Sigmoid colon (tissue), 7 donors: ENCODE results near the gene RUNX1. TPM values are rescaled to one million over a fixed set of nuclear protein-coding genes. Genes with fewer than 3 reads are reported as not detected.

Source experiments
- DNase-seq: peaks from one replicate; pipeline ENCODE4 v3.0.0-alpha.2; 2019
- H3K27ac ChIP-seq, 4 donors: fragments of 200-600 bp; sonication (generic); one replicate each; pipeline ENCODE4 v1.5.1; 2016 to 2019; ENCODE audit warnings: mild to moderate bottlenecking in 1 of 4
- H3K27me3 ChIP-seq, 3 donors: fragments of 200-600 bp; sonication (generic); one replicate each; pipeline ENCODE4 v1.5.1; 2019; ENCODE audit warnings: mild to moderate bottlenecking in 1 of 3
- H3K36me3 ChIP-seq, 4 donors: fragments of 200-600 bp; sonication (generic); one replicate each; pipeline ENCODE4 v1.5.1; 2016 to 2019
- H3K4me1 ChIP-seq, 4 donors: fragments of 200-600 bp; sonication (generic); one replicate each; pipeline ENCODE4 v1.5.1; 2017 to 2019
- H3K4me3 ChIP-seq, 4 donors: fragments of 200-600 bp; sonication (generic); one replicate each; pipeline ENCODE4 v1.5.1; 2017 to 2019; ENCODE audit warnings: mild to moderate bottlenecking in 2 of 4, moderate library complexity in 1 of 4
- H3K9me3 ChIP-seq, 4 donors: fragments of 200-600 bp in 3 of 4; sonication (generic) in 3 of 4; one replicate each; pipeline versions ENCODE4 v1.5.1 to v1.6.1; 2013 to 2019
- EP300 ChIP-seq, 4 donors: sonication (generic); formaldehyde crosslinking; IDR thresholded peaks; one replicate each; pipeline ENCODE4 v1.6.1; 2017; ENCODE audit warnings: antibody characterized with exemption in 4 of 4
- POLR2A ChIP-seq, 2 donors: fragments of 450-650 bp; IDR thresholded peaks; one replicate each; pipeline ENCODE4 v1.6.1; 2016; ENCODE audit warnings: antibody characterized with exemption in 2 of 2, mild to moderate bottlenecking in 2 of 2, moderate library complexity in 2 of 2
- POLR2AphosphoS5 ChIP-seq, 4 donors: sonication (generic); formaldehyde crosslinking; IDR thresholded peaks; one replicate each; pipeline ENCODE4 v1.6.1; 2017; ENCODE audit warnings: antibody characterized with exemption in 4 of 4
- WGBS, 2 donors: extraction: QIAGEN DNeasy Blood & Tissue Kit; methylation state at CpG; one replicate each; pipeline ENCODE4 v1.1.7; 2013; 5-methylcytosine and 5-hydroxymethylcytosine counted together
- intact Hi-C: fragments of 100-400 bp; cut with DNase I; formaldehyde crosslinking; loops from one replicate; pipeline ENCODE4 v1.15.1; 2023
- polyA plus RNA-seq, 3 donors: library from polyadenylated mRNA; stranded (reverse); fragments of 200-250 nt; gene quantifications; one replicate each; pipeline ENCODE4 v1.2.3, GENCODE V29; 2013
- total RNA-seq, 4 donors: library from RNA; depleted of rRNA; stranded (reverse); fragments of >200 nt; gene quantifications; one replicate each; pipeline ENCODE4 v1.1.0, GENCODE V29; 2016
- TF ChIP-seq, protein P1 (sequence below), 4 experiments: fragments of 450-650 bp in 3 of 4; fragments of 200-600 bp in 1 of 4; IDR thresholded peaks; one replicate each; pipeline ENCODE4 v1.5.1; 2016 to 2019; ENCODE audit warnings: antibody characterized with exemption in 4 of 4, mild to moderate bottlenecking in 3 of 4, moderate library complexity in 2 of 4
- donor health status: healthy with polysubstance abuse.
- donor health status: Bipolar disorder and iron deficiency.
- donor health status: healthy.

The RUNX1 gene
- total and polyA plus RNA-seq, 7 donors, result 2.8 to 23.3 (median 7.5) TPM

DNA sequence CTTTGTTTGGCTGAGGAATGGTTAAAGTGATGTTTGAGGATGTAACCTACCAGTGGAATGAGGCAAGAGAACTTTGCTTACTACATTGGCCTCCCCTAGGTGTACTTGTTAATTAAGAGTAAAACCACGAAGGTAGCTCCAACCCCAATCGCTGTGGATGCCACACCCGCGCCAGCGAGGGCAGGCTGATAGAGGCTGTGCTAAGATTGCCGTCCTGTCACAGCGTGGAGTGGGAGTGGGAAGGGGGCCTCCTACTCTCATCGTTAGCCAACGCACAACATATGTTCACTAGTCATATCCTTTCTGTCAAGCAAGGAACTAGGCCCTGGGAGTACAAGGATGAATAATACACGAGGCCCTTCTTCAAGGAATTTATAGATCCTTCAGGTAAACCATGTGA lies 99.6 kb downstream of the RUNX1 start:
- Histone ChIP-seq H3K4me1 (no peaks in the 10 kb centered on the region), H3K4me3 (no peak overlapping the region), H3K36me3 (no peaks in the 10 kb centered on the region), H3K27me3 (no peaks in the 10 kb centered on the region), H3K27ac (no peak overlapping the region), H3K9me3 (no peaks in the 10 kb centered on the region)
- no peak for TF ChIP-seq POLR2AphosphoS5 (IDR thresholded peaks at IDR 0.05)
- TF ChIP-seq EP300 (IDR thresholded peaks at IDR 0.05), result no peak
- TF ChIP-seq, protein P1, sequence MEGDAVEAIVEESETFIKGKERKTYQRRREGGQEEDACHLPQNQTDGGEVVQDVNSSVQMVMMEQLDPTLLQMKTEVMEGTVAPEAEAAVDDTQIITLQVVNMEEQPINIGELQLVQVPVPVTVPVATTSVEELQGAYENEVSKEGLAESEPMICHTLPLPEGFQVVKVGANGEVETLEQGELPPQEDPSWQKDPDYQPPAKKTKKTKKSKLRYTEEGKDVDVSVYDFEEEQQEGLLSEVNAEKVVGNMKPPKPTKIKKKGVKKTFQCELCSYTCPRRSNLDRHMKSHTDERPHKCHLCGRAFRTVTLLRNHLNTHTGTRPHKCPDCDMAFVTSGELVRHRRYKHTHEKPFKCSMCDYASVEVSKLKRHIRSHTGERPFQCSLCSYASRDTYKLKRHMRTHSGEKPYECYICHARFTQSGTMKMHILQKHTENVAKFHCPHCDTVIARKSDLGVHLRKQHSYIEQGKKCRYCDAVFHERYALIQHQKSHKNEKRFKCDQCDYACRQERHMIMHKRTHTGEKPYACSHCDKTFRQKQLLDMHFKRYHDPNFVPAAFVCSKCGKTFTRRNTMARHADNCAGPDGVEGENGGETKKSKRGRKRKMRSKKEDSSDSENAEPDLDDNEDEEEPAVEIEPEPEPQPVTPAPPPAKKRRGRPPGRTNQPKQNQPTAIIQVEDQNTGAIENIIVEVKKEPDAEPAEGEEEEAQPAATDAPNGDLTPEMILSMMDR (IDR thresholded peaks at IDR 0.05), result no peak
- no peak for TF ChIP-seq POLR2A (IDR thresholded peaks at IDR 0.05)
- intact Hi-C loops, result no loop called here
- WGBS, 2 donors, result 81 to 90% methylated on average over 10 of the region's 10 CpGs
- DNase-seq, result no peak

DNA sequence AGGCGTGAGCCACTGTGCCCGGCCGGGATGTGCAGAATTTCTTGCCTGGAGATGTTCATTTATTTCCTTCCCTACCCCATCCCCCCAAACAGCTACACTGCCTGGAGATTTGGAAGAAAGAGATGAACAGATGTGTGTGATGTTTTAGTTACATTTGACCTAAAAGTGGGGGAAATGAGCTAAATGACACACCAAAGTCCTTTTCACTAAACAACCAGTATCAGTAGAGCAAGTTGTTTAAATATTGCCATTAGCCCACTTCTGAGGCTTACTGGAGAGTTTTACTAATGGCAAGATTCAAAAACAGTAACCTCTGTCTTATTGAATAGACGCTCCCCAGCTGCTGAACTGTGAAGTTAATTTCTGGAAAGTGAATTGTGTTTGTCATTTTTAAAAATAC lies 100.1 kb downstream of the RUNX1 start:
- no peak overlapping the region for H3K4me3 ChIP-seq
- no peak overlapping the region for H3K27ac ChIP-seq
- 78 to 85% methylated on average over 4 of the region's 4 CpGs for WGBS, 2 donors
- no peaks in the 10 kb centered on the region for H3K27me3 ChIP-seq
- H3K9me3 ChIP-seq, result no peaks in the 10 kb centered on the region
- no peaks in the 10 kb centered on the region for H3K4me1 ChIP-seq
- no peak for DNase-seq
- intact Hi-C loops, result no loop called here
- no peaks in the 10 kb centered on the region for H3K36me3 ChIP-seq
- TF ChIP-seq EP300 (IDR thresholded peaks at IDR 0.05) (no peak), POLR2A (IDR thresholded peaks at IDR 0.05) (no peak), POLR2AphosphoS5 (IDR thresholded peaks at IDR 0.05) (no peak)
- TF ChIP-seq, protein P1 (IDR thresholded peaks at IDR 0.05), result no peak

DNA sequence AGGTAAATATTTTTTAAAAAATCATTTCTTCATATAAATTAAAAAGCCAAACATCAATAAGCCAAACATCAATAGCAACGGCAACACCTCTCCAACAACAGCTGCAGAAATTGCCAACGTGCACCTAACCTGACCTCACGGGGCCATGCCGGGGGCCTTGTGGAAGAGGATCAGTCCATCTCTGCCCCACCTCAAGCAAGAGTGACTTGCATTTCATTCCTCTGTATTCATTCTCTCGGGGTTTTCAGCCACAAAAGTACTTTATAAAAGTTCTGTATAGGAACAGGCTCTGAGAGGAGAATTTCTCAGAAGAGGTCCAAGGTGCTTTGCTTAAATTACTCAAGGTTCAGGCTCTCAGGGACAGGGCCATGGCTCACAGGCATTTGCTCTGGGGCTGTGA lies 100.9 kb downstream of the RUNX1 start:
- intact Hi-C loops, result no loop called here
- TF ChIP-seq POLR2AphosphoS5 (IDR thresholded peaks at IDR 0.05) (no peak), POLR2A (IDR thresholded peaks at IDR 0.05) (no peak), EP300 (IDR thresholded peaks at IDR 0.05) (no peak)
- no peaks in the 10 kb centered on the region for H3K4me1 ChIP-seq
- DNase-seq, result no peak
- 89 to 91% methylated on average over 5 of the region's 5 CpGs for WGBS, 2 donors
- no peaks in the 10 kb centered on the region for H3K9me3 ChIP-seq
- no peaks in the 10 kb centered on the region for H3K27me3 ChIP-seq
- no peak overlapping the region for H3K4me3 ChIP-seq
- H3K36me3 ChIP-seq, result no peaks in the 10 kb centered on the region
- no peak overlapping the region for H3K27ac ChIP-seq

DNA sequence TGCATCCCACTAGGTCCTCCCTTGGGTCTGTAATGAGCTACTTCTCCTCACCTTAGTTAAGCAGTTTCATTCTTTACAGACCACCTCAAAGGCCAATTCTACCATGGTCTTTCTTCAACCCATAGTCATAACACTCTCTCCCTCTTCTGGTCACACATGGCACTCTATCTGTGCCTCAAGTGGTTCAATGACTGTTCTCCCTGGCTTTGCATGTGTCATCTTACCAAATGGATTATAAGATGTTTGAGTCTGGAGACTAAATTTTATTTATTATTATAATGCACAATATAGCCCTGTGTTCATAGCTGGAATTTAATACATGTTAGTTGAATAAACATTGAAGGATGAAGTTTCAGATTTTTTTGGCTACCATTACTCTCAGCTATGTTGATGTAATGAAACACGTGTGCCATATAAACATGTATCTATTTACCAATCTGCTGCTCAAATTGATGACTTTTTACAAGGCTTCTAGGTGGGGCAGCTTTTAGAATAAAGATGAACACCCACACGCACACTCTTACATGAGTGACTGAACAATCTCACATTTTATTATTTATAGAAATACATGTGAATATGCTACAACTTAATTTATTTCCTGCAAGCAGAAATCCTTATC lies 102.1 kb downstream of the RUNX1 start:
- no peaks in the 10 kb centered on the region for H3K9me3 ChIP-seq
- TF ChIP-seq POLR2A (IDR thresholded peaks at IDR 0.05) (no peak), POLR2AphosphoS5 (IDR thresholded peaks at IDR 0.05) (no peak), EP300 (IDR thresholded peaks at IDR 0.05) (no peak)
- TF ChIP-seq, protein P1 (IDR thresholded peaks at IDR 0.05), result no peak
- H3K4me3 ChIP-seq, result no peak overlapping the region
- no peak overlapping the region for H3K27ac ChIP-seq
- no peak for DNase-seq
- intact Hi-C loops, result no loop called here
- no peaks in the 10 kb centered on the region for H3K36me3 ChIP-seq
- no peaks in the 10 kb centered on the region for H3K27me3 ChIP-seq
- WGBS, 2 donors, result 71 to 83% methylated on average over 2 of the region's 2 CpGs
- H3K4me1 ChIP-seq, result no peaks in the 10 kb centered on the region

DNA sequence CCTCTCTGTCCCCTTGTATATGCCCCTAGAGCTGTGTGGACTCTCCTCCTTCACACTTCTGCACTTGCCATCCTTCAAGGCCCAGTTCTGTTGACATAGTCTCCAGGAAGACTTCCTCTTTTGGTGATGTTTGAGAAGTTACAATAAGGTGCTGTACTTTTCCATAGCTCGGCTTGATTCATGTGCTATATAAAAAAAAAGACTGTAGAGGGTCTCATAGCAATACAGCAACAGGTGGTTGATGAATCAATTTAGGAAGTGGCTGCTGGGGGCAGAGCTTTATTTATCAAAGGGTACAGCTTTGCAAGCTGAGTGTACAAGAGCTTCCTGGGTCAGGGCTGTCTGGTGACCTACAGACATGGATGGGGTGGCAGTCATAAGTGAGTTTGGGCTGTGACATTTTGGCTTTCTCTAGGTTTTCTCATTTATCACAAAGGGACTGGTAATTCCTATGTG lies 102.7 kb downstream of the RUNX1 start:
- TF ChIP-seq, protein P1 (IDR thresholded peaks at IDR 0.05), result no peak
- TF ChIP-seq POLR2A (IDR thresholded peaks at IDR 0.05), result no peak
- TF ChIP-seq EP300 (IDR thresholded peaks at IDR 0.05), result no peak
- TF ChIP-seq POLR2AphosphoS5 (IDR thresholded peaks at IDR 0.05), result no peak
- DNase-seq, result no peak
- Histone ChIP-seq H3K4me1 (no peaks in the 10 kb centered on the region), H3K36me3 (no peaks in the 10 kb centered on the region), H3K27ac (no peak overlapping the region), H3K27me3 (no peaks in the 10 kb centered on the region), H3K4me3 (no peak overlapping the region), H3K9me3 (no peaks in the 10 kb centered on the region)
- intact Hi-C loops, result no loop called here
- WGBS, 2 donors, result 57 to 85% methylated on average over 1 of the region's 1 CpG
